Measurements from ENCODE around the gene POFUT2.

The POFUT2 gene

DNA sequence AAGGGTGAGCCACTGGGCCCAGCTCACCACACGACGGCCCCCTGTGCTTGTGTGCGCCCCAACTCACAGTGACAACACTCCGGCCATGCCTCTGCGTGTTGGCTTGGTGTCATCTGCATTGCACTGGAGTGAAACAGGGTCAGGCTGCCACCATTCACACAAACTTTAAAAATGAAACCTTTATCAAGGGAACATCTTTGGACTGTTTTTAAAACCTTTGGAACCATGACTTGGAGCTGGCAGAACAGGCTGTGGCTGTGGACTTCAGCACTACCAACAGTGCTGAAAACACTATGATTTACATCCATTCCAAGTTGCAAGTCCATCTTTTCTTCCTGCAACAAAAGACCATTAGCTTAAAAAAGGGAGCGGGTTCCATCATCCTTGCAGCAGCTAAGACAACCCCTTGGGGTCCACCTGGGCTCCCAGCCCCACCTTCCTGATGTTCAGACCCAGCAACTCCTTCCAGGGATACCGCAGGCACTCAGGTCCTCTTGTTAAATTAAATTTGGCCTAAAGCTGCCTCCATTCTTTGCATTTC is 25.6 kb downstream of the POFUT2 start:
- Histone ChIP-seq H3K4me1 (ENCODE audit: low read depth, poor library complexity, severe bottlenecking) (no peaks in the 10 kb centered on the region), H4K20me1 (ENCODE audit: insufficient read depth) (no peaks in the 10 kb centered on the region), H3K36me3 (ENCODE audit: insufficient read depth) (no peaks in the 10 kb centered on the region), H3K27ac (no peak overlapping the region), H2AFZ (ENCODE audit: low read depth) (no peak overlapping the region), H3K4me3 (IDR thresholded peaks at IDR 0.05; ENCODE audit: insufficient read depth, low read depth, low read length) (no peak overlapping the region), H3K27me3 (ENCODE audit: insufficient read depth, low read depth) (no peaks in the 10 kb centered on the region; the same call in 1 of the 2 replicates), H3K4me2 (no peak overlapping the region), H3K79me2 (ENCODE audit: insufficient read depth, low read depth) (no peaks in the 10 kb centered on the region), H3K9ac (no peak overlapping the region)
- TF ChIP-seq, protein P1, sequence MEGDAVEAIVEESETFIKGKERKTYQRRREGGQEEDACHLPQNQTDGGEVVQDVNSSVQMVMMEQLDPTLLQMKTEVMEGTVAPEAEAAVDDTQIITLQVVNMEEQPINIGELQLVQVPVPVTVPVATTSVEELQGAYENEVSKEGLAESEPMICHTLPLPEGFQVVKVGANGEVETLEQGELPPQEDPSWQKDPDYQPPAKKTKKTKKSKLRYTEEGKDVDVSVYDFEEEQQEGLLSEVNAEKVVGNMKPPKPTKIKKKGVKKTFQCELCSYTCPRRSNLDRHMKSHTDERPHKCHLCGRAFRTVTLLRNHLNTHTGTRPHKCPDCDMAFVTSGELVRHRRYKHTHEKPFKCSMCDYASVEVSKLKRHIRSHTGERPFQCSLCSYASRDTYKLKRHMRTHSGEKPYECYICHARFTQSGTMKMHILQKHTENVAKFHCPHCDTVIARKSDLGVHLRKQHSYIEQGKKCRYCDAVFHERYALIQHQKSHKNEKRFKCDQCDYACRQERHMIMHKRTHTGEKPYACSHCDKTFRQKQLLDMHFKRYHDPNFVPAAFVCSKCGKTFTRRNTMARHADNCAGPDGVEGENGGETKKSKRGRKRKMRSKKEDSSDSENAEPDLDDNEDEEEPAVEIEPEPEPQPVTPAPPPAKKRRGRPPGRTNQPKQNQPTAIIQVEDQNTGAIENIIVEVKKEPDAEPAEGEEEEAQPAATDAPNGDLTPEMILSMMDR (conservative IDR thresholded peaks at IDR 0.05; ENCODE audit: low read depth, low read length), result no peak

DNA sequence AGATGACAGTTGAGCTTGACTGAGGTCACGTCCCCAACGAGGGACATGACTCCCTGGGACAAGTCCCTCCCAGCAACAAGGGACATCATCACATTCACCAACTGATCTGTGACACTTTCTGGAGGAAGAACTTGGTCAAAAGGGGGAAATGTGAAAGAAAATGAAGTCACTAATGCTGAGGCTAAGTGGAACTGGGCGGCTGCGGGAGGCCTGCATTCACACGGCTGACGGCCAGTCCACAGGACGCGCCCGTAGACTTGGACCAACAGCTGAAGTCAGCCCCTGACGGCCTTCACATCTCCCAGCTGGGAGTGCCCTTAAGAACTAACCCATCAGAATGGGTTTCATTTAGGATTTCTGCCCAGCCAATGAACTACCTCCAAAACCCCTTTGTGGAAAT is 26.6 kb downstream of the POFUT2 start:
- H2AFZ ChIP-seq (ENCODE audit: low read depth), result no peak overlapping the region

DNA sequence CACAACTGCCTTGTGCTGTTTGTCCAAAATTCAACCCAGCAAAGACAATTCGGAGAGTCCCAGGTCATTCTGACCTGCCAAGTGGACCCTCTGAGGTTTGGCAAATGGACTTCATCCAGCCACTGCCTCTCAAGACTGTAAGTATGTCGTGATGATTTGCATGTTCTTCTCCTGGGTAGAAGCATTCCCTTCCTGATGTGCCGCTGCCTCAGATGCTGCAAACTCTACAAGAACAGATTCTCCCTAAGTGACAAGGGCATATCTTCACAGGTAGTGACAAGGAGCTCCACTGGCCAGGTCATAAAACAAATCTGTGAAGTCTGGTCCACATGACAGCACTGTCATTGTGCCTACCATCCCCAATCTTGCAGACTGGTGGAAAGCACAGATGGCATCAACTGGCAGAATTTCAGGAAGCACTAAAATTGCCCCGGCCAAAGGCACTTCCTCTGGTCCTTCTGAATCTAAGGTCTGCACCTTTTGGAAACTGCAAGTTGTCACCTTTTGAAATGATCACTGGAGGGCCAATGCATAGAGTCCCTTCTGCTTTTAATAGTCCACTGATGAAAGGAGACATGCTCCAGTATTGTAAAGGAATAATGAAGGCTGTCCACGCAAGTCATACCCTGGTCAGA is 27.4 kb downstream of the POFUT2 start:
- Histone ChIP-seq H3K9ac (no peak overlapping the region), H2AFZ (ENCODE audit: low read depth) (no peak overlapping the region), H4K20me1 (ENCODE audit: insufficient read depth) (no peaks in the 10 kb centered on the region), H3K4me3 (IDR thresholded peaks at IDR 0.05; ENCODE audit: insufficient read depth, low read depth, low read length) (no peak overlapping the region), H3K27me3 (ENCODE audit: insufficient read depth, low read depth) (no peaks in the 10 kb centered on the region; the same call in 1 of the 2 replicates), H3K4me2 (no peak overlapping the region), H3K4me1 (ENCODE audit: low read depth, poor library complexity, severe bottlenecking) (no peaks in the 10 kb centered on the region), H3K27ac (no peak overlapping the region), H3K79me2 (ENCODE audit: insufficient read depth, low read depth) (no peaks in the 10 kb centered on the region), H3K36me3 (ENCODE audit: insufficient read depth) (no peaks in the 10 kb centered on the region)
- TF ChIP-seq, protein P1 (conservative IDR thresholded peaks at IDR 0.05; ENCODE audit: low read depth, low read length), result no peak

More for the DNA sequence above, 26.6 kb downstream of the POFUT2 start:
- Histone ChIP-seq H3K27me3 (ENCODE audit: insufficient read depth, low read depth) (no peaks in the 10 kb centered on the region; the same call in 1 of the 2 replicates), H3K9ac (no peak overlapping the region), H3K4me2 (no peak overlapping the region), H4K20me1 (ENCODE audit: insufficient read depth) (no peaks in the 10 kb centered on the region), H3K27ac (no peak overlapping the region), H3K36me3 (ENCODE audit: insufficient read depth) (no peaks in the 10 kb centered on the region), H3K79me2 (ENCODE audit: insufficient read depth, low read depth) (no peaks in the 10 kb centered on the region), H3K4me3 (IDR thresholded peaks at IDR 0.05; ENCODE audit: insufficient read depth, low read depth, low read length) (no peak overlapping the region), H3K4me1 (ENCODE audit: low read depth, poor library complexity, severe bottlenecking) (no peaks in the 10 kb centered on the region)
- TF ChIP-seq, protein P1 (conservative IDR thresholded peaks at IDR 0.05; ENCODE audit: low read depth, low read length), result no peak

DNA sequence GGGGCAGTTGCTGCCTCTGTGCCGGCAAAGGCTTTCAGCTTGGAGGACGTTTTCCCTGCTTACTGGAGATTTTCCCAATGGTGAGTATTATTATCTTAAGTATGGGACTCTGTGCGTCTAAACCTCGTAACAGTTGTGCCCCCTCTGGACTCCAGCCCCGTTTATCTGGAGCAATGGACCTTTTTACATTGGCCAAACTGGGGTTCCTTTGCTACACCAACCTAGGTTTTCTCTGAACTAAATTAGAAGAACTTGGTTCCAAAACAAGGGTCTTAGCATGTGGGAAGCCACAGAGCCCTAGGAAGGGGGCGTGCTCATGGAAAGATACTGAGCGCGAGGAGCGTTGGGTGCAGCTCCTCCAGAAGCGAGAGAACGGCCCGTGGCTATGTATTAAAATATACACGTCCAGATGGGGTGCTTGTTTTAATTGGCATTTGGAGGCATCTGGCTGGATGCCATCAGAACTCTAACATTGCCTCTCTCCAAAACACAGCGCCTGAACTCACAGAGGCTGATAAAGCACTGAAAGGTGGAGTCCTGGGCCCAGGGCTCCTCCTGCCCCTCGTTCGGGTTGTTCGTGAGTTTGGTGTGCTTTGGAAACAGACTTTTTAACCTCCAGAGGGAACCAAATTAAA is 28.4 kb downstream of the POFUT2 start:
- H3K27me3 ChIP-seq (ENCODE audit: insufficient read depth, low read depth), result no peaks in the 10 kb centered on the region; the same call in 1 of the 2 replicates
- H2AFZ ChIP-seq (ENCODE audit: low read depth), result no peak overlapping the region
- H3K36me3 ChIP-seq (ENCODE audit: insufficient read depth), result no peaks in the 10 kb centered on the region
- H3K4me2 ChIP-seq, result no peak overlapping the region
- H3K79me2 ChIP-seq (ENCODE audit: insufficient read depth, low read depth), result no peaks in the 10 kb centered on the region
- H3K9ac ChIP-seq, result no peak overlapping the region
- TF ChIP-seq, protein P1 (conservative IDR thresholded peaks at IDR 0.05; ENCODE audit: low read depth, low read length), result no peak
- no peaks in the 10 kb centered on the region for H3K4me1 ChIP-seq (ENCODE audit: low read depth, poor library complexity, severe bottlenecking)
- H3K27ac ChIP-seq, result no peak overlapping the region
- no peaks in the 10 kb centered on the region for H4K20me1 ChIP-seq (ENCODE audit: insufficient read depth)
- no peak overlapping the region for H3K4me3 ChIP-seq (IDR thresholded peaks at IDR 0.05; ENCODE audit: insufficient read depth, low read depth, low read length)
